ENCODE data around the gene NAT9.

GRCh38 chr17:74757502-74757901 is 18.6 kb downstream of the NAT9 start:
- TF ChIP-seq CTCF (conservative IDR thresholded peaks at IDR 0.05) = no peak
- TF ChIP-seq ZFX (IDR thresholded peaks at IDR 0.05) = no peak
